Renal cortex interstitium (tissue), 11 donors: ENCODE measurements around the gene STRN3. TPM values are rescaled to one million over a fixed set of nuclear protein-coding genes. Genes with fewer than 3 reads are reported as not detected.

Source experiments
- DNase-seq, 11 donors: peaks; one replicate each; pipeline ENCODE4 v3.0.0-alpha.2; 2013; ENCODE audit warnings: low read depth in 9 of 11, low spot score in 4 of 11; ENCODE audit errors: extremely low read depth in 1 of 11
- polyA plus RNA-seq, 3 donors: library from polyadenylated mRNA; unstranded; fragments of 120-200 nt; gene quantifications; one replicate each; pipeline ENCODE4 v1.2.1, GENCODE V29; 2013; ENCODE audit not compliant: insufficient read length in 3 of 3

Gene STRN3
- polyA plus RNA-seq, 3 donors, result 43.7 to 52.7 (median 45.6) TPM

- DNase-seq, result no peak
These were observed 137.5 kb downstream of the STRN3 start for GRCh38 chr14:30888480-30889243.

DNA sequence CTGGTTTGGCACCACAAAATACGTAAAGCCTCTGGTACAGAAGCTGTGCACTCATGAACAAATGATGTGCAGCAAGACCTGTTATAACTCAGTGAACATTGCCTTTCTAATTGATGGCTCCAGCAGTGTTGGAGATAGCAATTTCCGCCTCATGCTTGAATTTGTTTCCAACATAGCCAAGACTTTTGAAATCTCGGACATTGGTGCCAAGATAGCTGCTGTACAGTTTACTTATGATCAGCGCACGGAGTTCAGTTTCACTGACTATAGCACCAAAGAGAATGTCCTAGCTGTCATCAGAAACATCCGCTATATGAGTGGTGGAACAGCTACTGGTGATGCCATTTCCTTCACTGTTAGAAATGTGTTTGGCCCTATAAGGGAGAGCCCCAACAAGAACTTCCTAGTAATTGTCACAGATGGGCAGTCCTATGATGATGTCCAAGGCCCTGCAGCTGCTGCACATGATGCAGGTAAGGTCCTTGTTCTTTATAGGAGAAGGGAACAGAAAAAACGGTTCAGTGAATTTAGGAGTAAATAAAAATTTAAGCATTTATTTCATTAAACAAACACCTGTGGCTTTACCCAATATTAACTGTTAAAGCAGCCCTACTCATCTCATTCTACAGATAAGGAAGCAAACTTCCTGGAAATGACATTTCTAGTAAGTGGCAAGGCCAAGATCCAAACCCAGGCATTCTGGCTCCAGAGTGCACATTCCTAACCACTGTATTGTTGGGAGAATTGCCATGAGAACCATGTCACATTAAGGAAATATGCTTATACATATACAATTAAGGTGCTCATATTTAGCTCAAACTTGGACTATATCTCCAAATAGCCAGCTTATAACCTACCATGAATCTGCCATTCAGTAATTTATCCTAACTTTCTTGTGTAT, 140.1 kb downstream of the STRN3 start:
- no peak for DNase-seq

- no peak for DNase-seq
These were observed 141.3 kb downstream of the STRN3 start for GRCh38 chr14:30884901-30885300.

DNA sequence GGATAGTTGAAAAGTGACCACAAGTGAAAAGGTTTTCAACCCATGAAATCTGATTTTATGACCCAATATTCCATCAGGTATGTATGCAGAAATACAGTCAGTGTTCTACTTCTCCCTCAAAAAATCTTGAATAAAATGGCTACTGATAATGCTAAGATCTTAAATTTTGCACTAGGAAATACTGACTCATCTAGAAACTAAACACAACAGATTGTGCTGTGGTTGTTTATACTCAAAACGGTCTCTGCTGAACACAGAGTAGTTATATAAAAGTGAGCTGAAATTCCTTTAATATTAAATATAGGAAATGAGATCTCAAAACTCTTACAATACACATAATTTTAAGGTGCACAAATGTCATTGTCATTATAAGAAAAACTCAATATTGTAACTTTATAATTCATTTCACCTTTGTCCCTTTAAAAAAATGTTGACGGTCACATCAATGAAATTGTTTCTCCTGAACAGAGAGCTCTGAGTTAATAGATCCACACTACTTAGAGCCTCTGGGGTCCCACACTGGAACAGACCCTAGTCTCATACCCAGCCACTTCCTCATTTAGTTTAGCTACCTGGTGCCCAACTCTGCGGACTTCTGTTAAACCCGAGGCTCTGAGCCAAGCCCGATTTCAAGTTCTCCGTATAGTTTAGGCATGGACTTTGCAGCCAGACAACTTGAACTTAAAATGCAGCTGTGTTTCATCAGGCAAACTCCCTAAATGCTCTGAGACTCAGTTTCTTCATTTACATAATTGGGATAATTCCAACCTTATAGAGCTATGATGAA, 142.5 kb downstream of the STRN3 start:
- DNase-seq, result no peak

DNA sequence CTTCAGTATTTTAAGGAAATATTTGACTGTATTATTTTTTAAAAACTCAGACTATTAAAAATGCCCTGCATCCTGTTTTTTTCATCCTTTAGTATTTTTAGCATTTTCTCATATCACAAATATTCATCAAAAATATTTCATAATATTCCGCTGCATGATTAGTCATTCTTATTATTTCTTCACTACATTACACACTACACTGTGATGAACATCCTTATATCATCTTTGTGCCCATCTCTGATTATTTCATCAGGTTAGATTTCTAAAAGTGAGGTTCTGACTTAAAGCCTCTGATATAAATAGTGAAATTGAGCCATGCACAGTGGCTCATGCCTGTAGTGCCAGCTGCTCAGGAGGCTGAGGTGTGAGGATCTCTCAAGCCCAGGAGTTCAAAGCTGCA, 143.7 kb downstream of the STRN3 start:
- DNase-seq, result no peak

- no peak for DNase-seq
These were observed 149.5 kb downstream of the STRN3 start for GRCh38 chr14:30876692-30877091.

DNA sequence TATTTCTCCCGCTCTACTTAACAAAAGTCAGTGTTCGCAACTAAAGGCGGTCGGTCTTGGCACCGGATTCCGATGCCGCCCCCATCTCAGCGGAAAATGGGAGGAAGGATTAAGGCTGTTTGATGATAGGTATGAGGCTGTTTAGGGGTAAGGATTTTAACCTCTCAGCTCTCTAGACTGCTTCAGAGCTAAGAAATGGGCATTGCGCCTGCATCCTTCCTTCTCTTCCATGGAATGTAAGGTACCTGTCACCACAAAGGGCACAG, 150.5 kb downstream of the STRN3 start:
- DNase-seq, result peak in 1 of 11 donors; percentile 2

- peak in 2 of 11 donors; percentile 1 to 4 for DNase-seq
These were observed 151.0 kb downstream of the STRN3 start for GRCh38 chr14:30874999-30875787.

DNA sequence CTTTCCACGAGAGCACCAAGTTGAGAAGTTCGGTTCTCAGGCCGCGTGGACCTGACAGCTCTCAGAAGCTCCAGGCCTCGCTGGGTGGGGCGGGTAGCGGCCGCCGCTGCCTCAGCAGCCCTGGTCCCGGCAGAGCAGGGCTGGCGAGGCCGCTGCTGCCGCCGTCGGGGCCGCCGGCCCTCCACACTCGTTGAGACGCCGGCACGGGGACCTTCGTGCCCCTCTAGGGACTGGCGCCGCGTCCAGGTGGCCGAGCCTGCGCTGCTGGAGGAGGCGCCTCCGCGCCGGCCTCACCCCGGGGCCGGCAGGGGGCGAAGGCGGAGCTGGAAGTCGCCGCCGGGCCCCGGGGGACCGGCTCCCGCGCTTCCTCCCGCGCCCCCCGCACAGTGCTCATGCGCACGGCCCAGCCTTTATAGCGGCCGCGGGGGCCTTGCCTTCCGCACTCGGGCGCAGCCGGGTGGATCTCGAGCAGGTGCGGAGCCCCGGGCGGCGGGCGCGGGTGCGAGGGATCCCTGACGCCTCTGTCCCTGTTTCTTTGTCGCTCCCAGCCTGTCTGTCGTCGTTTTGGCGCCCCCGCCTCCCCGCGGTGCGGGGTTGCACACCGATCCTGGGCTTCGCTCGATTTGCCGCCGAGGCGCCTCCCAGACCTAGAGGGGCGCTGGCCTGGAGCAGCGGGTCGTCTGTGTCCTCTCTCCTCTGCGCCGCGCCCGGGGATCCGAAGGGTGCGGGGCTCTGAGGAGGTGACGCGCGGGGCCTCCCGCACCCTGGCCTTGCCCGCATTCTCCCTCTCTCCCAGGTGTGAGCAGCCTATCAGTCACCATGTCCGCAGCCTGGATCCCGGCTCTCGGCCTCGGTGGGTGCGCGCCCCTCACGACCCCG, 151.8 kb downstream of the STRN3 start, which contains the start of gene COCH:
COCH (plus strand) TSS at position 440 of the 879 bp plus-strand sequence; CDS start at position 820, 380 bp downstream.
- DNase-seq, result peak in 3 of 11 donors; percentile 24 to 35 (median 34)

DNA sequence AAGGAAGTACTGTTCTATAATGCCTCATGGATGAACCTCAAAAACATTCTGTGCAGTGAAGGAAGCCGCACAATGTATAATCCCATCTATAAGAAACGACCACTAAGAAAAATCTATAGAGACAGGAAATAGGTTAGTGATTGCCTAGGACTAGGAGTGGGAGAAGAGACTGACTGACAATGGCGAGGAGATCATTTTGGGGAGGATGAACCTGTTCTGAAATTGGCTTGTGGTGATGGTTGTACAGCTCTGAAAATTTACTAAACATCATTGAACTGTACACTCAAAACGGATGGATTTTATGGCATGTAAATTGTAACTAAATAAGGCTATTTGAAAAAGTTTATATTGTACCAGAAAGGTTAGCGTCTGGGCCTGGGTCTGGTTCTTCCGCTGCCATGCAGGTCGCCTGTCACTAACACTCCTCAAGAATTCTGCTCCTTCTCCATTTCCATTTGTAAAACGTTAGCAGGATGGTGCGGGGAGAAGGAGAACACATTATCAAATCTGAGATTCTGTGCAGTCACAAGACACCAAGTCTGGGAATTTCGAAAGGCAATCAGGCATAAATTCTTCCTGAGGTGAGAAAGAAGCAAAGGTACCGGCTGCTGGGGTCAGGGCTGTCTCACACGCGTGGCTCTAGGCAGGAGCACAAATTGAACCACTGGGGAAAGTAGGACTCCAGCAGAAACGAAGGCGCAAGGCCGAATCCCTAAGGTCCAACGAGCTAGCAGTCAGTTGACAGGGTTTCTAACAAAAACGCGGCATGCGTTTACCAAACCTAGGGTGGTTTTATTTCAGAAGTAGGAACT, 152.7 kb downstream of the STRN3 start:
- DNase-seq, result no peak

DNA sequence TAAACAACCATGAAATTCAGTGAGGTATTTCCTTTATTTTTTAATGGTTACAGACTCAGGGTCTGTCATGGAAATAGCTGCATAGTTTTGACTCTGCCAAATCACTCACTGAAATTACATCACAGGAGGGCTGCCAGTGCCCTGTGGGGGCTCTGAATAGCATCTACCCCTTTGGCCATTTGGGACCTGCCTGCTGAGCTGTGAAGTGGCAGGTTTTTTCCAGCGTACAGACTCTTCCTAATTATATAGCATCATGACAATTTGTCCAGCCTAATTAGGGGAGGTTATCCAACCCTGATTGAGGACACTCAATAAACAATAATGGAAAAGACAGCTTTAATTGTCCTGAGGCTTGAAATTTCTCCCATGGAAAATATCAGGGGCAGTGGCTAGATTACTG, 153.6 kb downstream of the STRN3 start:
- no peak for DNase-seq

DNA sequence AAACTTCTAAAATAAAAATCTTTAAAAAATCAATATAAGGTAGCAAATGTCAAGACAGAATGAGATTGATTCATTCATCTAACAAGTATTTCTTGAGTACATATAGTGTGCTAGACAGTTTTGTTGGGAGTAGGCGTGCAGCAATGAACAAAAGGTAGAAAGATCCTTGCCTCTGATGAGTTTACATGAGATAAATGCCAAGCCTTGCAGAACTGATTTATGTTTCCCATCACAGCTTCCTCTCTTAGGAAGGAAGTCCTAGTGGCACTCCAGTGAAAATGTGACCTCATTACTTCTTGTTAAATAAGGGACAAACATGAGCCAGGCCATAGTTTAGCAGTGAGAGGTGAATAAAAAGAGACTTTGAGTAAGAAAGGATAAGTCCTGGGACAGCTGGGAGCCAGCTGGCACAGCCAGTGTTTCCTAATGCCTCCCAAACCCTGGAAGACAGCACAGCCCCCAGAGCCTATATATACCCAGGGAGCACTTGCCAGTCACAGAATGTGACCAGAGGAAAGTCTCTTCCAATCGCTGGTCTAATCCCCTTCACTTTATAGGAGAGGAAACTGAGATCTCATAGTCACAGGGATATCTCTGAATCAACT, 156.5 kb downstream of the STRN3 start:
- no peak for DNase-seq

GRCh38 chr14:30868736-30869135, 157.4 kb downstream of the STRN3 start:
- no peak for DNase-seq

DNA sequence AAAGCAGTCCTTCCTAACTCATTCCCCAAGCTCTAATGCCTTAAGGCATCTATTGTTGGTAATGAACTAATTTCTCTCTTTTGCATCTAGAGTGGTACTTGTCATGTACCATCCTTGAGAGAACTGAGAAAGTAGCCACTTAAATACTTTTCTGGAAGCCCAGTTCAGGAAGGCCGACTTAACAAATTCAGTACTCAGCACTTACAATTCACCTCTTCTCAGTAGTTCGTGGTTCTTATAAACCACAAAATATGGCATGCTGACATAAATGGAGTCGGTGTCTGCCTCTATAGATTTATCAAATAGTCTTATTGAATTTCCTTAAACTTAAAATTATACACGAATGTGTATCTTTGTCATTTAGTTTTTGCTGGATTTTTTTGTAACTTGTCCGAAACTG, 161.2 kb downstream of the STRN3 start:
- DNase-seq, result no peak

DNA sequence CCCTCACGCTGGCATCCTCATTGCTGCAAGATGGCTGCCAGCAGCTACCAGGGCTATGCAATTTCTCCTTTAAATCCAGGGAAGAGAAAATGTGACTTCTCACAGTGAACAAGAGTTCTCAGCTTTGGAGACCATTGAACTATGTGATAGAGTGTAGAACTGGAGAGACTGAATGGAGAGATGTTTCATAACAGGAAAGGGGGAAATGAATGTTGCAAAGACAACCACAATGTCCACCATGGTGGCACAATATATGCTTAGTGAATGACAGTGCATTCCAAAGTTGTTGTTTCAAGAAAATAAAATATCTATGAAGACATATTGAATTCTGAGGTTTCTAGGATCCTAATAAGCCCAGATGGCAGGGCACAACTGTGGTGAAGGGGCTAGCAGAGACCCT, 165.0 kb downstream of the STRN3 start:
- DNase-seq, result no peak

- DNase-seq, result no peak
These were observed 170.7 kb downstream of the STRN3 start for GRCh38 chr14:30855345-30856037.
